Stimulated activated CD8-positive, alpha-beta memory T cell treated with anti-CD3 and anti-CD28 coated beads, Interleukin-7, amount 100 ng/mL, for 1 hour (primary cell): ENCODE measurements around the gene SLIT3.

Source experiments
- DNase-seq, 2 donors: peaks; one replicate each; pipeline ENCODE4 v3.0.0-alpha.2; 2020; ENCODE audit warnings: low read depth in 2 of 2

SLIT3 gene

DNA sequence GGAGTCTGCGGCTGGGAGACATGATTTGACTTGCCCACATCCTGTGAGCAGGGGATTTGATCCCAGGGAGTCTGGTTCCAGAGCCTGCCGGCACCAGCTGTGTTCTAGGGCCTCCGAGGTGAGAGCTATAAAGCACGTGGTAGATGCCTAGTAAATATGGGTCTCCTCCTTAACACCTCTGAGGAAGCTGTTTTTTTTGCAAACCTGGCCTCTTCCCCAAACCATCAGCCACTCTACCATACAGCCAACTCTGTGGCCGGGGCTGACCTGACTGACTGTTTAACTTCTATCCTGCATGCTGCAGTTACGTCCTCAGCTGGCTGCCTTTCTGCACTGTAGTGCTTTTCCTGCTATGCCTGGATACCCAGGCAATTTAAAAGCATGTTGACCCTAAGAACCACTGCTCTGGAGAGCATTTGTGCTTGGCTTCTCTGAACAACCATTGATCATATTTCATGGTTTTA, 220.5 kb downstream of the SLIT3 start:
- DNase-seq: no peak

DNA sequence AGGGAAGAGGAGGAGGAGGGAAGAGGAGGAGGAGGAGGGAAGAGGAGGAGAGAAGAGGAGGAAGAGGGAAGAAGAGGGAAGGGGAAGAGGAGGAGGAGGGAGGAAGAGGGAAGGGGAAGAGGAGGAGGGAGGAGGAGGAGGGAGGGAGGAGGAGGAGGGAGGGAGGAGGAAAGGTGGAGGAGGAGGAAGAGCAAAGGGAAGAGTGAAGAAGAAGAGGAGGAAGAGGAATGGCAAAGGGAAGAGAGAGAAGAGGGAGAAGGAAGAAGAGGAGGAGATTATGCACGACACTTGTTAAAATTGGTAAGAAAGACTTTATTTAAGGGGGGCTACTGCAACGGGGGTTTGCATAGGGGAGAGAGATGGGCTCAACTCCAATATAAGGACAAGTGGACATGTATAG, 221.2 kb downstream of the SLIT3 start:
- DNase-seq: no peak

DNA sequence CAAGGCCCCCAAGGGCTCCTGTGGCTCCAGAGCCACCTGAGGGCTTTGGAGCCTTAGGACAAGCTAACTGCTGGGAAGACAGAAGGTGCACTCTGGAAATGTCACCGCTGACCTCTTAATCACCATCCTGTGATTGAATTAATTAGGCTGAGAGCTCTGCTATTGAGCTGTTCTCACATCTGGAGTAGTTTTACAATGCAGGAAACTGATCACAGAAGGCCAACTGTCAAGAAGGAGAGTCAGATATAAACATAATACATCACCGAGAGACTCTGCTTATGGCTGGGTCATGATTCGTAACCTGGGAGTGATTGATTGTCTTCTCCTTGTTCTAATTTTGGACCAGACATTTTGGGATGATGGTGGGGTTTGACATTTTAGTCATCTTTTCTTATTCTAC, 226.1 kb downstream of the SLIT3 start:
- DNase-seq: no peak

DNA sequence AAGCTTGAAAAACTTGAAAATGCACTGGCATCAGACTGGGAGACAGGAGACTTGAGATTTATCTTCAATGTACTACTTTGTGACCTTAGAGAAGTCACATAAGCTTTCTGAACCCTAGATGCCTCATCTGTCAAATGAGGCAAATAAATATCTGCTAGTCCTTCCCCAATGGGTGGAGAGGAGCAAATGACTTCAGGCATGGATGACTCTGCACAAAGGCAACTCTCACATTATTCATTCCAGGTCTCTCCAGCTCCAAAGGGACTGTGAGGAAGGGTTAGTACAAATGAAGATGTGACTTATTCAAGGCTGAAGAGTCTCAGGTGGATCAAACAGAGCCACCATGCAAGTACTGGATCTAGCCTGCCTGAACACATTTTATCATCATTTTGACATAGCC, 228.7 kb downstream of the SLIT3 start:
- DNase-seq: no peak

DNA sequence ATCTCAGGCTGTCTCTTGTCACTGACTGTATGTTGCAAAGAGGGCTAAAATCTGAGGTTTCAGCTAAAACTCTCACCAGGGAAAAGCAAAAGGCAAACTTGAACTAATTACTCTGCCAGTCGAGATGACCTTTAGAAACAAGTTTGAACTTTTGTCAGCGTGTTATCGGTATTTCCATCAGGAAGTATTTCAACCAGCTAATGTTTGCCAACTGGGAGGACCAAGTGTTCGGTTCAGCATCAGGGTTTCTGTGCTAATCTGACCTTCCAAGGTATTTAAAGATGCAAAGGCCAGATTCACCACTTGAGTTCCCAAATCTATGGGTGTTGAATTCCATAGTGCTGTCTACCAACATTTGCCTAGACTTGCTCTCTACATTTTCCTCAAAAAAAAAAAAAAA, 230.5 kb downstream of the SLIT3 start:
- no peak for DNase-seq

DNA sequence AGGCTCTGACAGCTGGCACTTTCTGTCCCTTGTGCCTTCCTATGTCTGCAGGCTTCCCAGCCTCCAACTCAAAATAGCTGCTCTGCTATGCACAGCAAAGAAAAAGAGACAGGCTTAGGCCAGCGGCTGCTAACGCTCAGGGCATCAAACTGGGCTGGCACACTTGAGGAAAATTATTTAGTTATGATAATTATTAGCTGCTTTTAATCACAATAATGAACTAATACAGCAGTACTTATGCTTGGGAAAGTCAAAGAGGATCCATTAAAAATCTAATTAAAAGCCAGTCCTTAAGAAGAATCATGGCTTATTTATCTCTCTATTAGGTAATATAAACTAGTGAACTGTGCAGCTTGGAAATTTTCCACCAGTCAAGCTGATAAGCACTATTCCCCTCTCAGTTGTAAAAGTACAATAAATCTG, 233.2 kb downstream of the SLIT3 start:
- no peak for DNase-seq

DNA sequence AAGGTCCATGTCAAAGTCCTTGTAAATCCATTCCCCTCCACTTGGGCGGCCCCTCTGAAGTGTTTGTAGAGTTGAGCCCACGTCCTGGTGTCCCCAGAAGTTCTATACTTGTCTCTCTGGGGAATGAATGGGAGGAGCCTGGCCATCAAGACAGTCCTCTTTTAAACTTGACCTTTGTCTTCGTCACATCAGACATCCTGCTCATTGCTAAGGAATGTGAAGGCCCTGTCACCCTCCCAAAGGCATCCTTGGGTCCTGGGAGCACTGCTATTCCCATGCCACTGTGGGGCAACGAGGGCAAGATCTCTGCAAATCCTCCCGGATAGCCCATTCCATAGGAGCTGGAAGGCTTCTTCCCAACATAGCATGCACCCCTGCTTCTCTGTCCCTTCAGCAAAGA, 235.5 kb downstream of the SLIT3 start:
- no peak for DNase-seq

DNA sequence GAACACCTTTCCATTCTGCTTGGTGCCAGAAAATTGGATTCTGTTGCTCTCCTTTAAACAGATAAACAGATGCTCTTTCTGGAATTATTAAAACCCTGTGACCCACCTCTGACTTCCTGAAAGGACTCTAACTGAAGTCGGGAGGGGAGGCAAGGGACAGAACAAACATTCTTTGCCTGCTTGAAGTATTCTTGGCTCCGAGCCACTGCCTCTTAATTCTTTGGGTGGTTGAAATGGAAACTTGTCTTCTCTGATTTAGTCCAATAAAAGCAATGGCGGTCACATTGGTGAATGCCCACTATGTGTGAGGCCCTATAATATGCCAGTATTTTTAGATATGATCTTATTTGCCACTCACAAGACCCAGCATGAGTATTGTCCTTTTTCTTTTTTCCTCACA, 236.8 kb downstream of the SLIT3 start:
- no peak for DNase-seq

DNA sequence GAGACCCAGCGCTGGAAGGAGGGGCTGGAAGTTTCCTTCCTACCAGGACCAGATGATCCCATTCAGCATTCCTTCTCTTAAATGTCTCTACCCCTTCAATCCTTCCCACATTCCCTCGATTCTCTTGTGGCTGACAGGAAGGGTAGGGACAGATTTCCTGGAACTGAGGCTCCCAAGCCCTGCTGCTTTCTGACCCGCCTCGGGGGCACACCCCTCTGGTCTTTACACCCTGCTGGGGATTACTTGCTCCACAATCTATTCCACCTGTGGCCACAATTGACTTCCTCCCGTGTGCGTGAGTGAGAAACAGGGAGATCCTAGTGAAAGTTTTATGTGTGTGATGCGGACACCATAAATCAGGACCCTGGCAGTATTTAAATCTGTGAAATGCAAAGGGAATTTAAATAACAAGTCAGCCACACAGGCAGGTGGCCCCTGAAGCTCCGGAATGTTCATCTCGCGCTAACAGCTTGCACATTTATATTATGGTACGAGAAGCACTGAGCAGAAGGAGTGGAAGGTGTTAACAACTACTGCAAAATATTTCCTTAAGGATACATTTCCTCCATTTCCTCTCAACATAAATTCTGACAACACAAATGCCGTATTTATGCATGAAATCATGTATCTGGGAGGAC, 237.5 kb downstream of the SLIT3 start:
- DNase-seq: no peak

DNA sequence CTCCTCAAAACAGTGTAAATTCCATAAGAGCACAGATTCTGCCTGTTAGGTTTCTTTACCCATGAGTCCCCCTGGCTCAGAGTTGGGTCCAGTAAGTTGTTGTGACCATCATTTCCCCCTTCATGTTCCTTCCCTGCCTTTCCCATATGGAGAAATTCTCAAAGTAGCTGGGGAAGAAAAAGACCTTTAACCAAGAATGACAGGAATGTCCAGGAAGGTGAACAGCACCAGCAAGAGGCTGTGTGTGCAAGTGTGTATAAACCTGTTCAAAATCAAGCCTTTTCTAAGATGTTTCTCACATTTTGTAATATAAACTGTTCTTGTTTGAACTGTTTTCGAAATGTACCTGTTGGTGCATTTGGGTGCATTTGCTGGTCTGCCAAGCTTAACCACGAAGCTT, 238.2 kb downstream of the SLIT3 start:
- DNase-seq: no peak

DNA sequence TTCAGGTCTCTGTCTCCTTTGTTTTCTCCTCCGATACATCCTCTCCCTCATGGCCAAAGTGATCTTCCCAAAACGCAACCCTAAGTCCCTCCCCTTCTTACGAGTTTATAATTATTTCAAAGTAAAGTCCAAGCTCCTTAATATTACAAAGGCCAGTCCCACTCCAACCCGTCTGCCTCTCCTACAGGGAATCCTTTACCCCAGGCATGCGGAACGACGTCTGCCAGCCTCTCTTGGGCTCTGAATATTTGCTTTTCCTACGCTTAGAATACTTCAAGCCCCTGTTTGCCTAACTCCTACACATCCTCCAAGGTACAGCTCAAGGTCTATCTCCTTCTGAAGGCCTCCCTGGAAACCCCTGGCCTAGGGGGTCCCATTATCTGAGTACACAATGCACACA, 246.4 kb downstream of the SLIT3 start:
- no peak for DNase-seq

DNA sequence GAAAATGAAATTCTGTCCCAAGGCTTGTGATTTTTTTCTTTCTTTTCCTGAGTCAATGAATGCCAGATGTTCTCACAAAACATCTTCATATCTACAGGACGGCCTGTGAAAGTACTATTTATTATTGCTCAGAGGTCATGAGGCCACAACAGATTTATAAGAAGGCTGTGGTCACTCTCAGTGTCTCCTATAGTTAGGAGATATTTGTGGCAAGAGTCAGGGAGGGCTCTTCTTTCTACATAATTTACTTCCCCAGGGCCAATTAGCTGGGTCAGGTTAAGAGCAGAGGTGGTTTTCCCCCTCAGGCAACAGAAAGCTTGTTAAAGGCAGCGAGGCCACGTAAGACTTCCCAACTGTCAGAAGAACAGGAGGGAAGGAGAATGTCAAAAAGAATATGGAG, 248.7 kb downstream of the SLIT3 start:
- no peak for DNase-seq

DNA sequence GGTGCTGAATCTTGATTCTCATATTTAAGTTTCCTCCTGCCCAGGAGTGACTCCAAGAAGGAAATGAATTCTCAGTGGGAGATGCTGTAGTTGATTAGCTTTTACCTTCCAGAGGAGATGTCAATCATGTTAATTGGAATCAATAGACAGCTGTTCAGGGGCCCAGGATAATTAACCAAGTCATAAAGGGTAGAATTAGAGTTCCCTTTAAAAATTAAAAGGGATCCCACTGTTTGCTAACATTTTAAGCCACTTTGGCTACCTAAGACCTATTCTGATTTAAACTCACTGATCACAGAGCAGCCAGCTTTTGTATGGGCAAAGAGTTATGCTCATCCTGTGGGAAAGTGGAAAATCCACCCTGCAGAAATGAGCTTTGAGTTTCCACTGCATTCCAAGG, 249.6 kb downstream of the SLIT3 start:
- no peak for DNase-seq

DNA sequence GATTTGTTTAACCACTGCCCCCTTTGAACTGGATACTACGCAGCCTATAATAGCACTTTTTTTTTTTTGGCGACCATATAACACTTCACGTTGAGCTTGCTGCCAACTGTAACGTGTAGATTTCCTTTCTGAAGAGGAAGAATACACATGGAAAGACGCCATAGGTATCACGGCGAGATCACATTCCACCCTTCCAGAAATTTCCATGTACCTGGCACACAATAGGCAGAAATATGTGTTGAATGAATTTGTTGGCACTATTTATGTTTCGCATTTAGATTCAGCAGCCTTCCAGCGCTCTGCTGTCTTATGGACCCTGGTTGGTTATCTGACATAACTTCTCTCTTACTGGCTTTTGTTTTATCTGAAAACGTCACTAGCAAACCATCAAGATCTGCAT, 250.3 kb downstream of the SLIT3 start:
- DNase-seq: no peak

DNA sequence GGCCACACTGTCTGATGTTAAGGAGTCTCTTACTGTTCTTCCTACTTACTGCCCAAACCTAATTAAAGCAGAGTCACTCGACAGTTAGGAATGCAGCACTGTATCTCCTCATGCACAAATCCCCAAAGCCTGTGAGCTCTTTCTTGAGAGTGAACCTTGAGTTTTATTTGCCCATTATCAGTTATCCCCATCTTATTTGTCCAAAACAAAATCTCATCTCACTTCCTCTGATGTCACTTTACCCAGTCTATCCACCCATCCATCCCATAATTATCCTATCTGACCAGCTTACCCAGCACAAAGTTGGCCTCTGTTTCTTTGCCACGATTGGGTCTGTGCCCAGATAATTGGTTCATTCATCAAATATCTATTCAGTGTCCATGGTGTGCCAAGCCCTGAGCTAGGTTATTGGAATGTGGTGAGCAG, 250.8 kb downstream of the SLIT3 start:
- no peak for DNase-seq

DNA sequence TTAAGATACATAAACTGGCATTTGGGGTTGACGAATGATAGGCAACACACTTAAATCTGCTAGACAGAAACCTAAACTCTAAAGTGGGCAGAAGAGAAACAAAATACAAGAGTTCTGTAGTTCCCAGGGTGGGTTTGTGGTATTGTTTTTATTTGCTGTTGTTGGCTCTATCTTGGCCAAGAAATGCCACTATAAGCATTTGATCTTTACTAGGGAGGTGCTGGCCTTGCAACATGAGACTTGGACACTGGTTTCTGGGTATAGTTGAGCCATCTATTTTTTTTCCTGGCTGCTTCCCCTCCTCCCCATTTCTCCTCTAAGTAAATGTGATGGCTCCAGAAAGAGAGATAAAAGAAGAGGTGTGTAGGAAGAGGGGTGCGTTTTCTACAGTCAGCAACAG, 251.2 kb downstream of the SLIT3 start:
- no peak for DNase-seq

DNA sequence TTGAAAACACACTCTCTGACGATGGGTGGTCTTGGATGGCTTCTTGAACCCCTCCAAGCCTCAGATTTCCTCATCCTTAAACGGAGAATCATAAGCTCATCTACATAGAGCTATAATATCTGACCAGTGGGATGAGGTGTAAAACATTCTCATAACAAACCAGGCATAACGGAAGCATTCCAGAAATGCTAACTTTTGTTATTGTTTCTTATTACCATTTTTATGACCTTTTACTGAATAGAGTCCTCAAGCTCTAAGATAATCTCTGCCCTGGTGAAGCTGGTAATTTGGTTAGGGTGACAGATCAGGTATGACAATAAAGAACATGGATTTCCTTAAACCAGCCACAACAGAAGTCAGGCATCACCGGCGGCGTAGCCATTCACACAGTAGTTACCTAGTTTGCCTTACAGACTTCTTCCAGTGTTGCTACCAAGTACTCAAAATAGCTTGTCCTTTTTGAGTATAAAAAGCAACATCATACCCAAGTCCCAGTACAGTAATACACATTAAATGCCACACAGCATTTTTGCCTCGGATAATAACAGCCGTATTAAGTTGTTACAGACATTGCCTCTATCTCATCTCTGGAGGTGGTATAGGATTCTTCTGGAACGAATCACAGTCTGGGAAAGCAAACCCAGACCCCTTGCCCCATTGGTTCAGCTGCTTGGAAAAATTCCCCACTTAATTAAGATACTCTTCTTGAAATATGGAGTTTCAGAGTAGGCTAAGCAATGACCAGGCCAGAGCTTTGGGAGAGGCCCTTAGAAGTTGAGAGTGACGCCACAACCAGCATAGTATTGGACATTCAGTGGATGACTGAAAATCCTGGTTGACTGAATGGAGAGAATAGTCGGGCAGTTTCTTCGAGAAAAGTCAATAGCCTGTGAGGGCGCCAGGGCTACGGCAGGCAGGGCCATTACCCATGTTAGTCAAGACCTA, 252.5 kb downstream of the SLIT3 start:
- no peak for DNase-seq

DNA sequence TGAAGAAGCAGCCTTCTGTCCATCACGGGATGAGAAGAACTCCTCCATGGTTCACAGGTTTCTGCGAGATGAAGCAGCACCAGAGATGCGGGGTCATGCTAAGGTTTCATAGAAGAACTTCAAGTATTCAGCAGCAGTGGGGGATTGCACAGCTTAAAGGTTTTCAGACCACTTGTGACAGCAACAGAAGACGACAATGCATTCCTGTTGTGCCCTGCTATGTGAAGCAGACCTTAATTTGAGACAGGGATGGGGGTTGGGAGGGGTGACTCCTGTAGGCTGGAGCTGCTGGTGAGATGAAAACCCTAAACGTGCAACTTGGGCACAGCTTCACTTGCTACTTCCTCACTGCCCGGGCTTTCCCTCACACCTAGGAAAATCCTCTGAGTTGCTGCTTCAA, 256.0 kb downstream of the SLIT3 start:
- DNase-seq: no peak

DNA sequence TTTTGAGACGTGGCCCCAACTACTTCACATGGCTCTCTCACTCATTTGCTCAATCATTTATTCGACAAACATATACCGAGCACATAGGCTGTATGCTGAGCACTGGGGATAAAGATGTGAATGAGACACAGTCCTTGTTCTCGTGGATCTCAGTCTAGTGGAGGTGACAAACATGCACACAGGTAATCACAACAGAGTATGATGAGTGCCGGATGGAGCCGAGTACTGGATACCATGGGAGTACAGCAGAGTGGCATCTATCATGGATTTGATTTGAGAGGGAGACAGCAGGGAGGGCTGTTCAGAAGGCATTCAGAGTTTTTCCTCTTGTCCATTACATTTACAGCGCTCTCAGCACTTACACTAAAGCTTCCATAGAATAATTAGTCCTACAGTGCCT, 259.8 kb downstream of the SLIT3 start:
- DNase-seq: no peak

DNA sequence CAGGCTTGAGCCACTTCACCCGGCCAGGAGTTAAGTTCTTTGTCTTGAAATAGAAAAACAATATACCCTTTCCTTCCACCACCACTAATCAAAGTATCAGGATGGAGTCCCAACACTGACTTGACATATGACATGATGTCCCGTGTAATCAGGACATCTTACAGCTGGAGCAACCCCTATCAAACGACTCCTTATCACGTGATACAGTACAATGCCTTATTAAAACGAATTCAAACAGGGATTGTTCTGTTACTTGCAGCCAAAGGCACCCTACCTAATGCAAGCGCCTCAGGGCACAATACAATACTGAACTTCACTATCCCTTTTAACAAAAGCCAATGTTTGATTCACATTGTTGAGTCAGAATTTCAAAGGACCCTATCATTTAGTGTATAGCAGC, 261.3 kb downstream of the SLIT3 start:
- no peak for DNase-seq

DNA sequence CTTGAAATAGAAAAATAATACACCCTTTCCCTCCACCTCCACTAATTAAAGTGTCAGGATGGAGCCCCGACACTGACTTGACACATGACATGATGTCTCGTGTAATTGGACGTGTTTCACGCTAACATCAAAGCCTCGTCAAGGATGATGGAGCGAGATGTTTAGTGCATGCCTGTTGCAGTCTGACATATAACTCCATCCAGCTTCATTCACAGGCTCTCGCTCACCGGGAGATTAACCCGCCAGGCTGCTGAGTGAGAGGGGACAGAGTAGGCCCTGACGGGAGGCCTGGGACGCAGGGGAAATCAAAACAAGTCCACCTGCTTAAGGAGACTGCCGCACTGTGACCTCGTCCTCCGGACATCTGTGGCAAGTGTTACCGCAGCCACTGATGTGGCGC, 263.5 kb downstream of the SLIT3 start:
- no peak for DNase-seq

DNA sequence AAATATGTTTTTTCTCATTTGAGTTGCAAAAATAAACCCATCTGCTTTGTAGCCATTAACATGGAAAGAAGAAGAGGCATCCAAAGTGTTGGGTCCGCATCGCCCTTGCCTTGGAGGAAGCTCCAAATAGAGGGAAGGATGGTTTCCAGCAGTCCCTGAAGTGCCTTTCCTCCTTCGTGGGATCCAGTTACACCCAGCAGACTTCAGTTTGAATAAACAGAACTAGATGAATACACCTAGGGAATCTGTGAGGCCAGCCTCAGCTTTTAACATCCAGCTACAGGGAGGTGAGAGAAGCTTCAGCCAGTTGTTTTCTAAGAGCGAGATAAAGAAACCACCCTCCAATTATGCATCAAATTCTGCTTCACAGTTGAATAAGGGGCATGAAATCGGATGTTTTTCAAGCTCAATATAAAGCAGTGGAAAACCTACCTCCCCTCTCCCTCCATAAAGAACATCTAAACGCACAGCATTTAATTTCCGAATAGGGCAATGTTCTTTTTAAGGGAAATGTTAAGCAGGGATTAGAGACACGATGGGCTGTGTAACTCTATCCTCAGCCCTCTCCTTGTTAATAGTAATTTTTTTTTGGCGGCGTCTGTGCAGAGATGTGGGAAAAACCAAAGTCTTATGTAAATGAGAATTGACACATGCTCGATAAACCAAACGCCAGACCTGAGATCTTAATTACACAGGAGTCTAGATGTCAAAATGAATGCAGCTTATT, 264.7 kb downstream of the SLIT3 start:
- DNase-seq: no peak
